Measurements from ENCODE around the gene POC1B.
"Not testable (repeated sequence)": the region's sequence is repeated elsewhere in the genome, so short reads cannot be mapped to it uniquely, and the experiment has no call there.

Gene POC1B

DNA sequence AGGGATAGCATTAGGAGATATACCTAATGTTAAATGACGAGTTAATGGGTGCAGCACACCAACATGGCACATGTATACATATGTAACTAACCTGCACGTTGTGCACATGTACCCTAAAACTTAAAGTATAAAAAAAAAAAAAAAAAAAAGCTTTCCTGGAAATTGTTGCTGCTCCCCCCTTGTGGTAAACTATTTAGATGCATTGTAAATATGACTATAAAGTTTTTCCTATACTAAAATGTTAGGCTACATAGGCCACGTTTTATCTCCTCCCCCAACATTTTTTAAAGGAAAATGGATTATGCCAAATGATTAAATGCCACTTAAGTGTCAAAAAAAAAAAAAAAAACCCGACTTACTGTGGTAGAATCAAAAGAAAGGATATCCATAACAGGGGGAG is 66.6 kb downstream of the POC1B start:
- not testable (repeated sequence) for DNase-seq

GRCh38 chr12:89456565-89456964 is 69.3 kb downstream of the POC1B start:
- no peak for DNase-seq

DNA sequence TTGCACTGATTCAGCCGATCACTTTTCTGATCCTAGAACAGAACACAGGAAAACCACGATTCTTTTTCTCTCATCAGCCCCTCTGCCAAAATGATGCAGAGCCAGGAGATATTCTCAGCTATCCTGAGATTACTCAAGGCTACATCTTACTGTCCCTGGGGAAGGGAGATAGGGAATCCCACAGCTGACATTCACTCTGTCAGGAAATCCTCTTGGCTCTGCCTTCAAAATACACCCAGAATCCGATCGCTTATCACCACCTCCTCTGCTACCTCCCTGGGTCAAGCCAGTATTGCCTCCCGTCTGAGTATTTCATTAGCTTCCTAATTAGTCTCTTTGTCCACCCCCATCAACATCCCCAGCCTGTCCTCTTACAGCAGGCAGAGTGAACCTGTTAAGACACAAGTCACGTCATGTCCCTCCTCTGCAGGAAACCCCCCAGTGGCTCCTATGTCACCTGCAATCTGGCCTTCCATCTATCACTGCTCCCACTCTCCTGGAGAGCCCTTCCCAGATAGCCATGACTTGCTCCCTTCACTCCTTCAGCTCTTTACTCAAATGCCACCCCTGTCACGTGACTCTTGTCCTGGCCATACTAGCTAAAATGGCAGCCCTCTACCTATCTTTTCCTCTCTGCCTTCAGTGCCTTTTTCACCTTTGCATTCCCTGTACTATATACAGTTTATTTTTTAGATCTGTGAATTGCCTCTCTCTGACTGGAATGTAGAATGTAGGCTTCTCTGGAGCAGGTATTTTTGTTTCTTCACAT is 71.6 kb downstream of the POC1B start:
- no peak for DNase-seq

- DNase-seq: no peak
These were observed 72.5 kb downstream of the POC1B start for GRCh38 chr12:89453121-89453978.

DNA sequence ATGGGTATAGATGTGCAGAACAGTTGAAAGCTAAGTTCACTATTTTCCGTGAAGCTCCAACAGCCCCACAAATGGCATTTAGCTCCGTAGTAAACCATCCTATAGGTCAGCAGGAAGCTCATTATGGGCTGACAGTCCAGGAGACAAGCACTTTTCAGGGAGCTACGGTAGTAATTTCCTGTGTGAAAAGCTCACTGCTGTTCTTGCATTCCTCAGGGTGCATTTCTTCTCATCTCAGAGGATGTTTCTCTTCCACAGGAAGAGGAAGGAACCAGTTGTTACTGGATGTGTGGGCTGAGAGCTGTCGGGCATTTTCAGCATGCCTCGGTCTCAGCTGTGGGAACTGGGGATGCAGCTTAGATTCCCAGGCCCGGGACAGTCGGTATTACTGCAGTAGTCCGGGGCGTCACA is 74.0 kb downstream of the POC1B start:
- no peak for DNase-seq

- DNase-seq: no peak
These were observed 74.9 kb downstream of the POC1B start for GRCh38 chr12:89450907-89451306.

DNA sequence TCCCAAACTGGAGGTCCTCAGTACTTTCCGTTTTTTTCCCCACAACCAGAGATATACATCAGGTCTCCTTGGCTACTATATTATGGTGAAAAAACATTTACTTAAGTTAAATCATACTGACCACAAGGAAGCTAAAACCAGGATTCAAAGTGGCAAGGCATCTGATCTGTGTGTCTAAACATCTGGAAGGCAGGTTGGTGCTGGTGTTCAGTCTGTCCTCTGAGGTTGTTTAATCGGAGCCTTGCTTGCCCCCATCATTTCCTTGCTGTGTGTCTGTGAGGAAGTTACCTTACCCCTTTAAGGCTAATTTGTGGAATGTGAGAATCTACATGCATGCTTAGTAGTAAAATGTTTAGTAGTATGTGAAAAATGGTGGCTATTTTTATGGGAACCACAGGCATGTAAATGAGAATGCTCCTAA is 76.9 kb downstream of the POC1B start:
- DNase-seq: no peak

GRCh38 chr12:89448526-89448925 is 77.3 kb downstream of the POC1B start:
- DNase-seq: no peak

DNA sequence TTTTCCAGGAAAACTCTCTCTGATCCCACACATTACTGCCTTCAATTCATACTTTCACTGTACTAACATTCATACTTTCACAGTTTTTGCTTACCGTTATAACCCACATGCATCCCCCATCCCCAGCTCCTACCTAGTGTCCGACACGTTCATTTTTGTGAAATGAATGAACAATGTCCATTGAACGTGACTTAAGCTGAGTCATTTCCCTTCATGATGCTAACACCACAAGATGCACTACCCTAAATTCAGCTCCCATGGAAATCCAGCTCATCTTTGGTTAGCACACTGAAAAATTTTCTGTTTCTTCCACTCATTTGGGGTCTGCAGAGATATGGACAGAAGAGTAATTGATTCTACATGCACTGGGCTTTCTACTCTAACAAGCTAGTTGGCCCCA is 85.9 kb downstream of the POC1B start:
- DNase-seq: no peak

DNA sequence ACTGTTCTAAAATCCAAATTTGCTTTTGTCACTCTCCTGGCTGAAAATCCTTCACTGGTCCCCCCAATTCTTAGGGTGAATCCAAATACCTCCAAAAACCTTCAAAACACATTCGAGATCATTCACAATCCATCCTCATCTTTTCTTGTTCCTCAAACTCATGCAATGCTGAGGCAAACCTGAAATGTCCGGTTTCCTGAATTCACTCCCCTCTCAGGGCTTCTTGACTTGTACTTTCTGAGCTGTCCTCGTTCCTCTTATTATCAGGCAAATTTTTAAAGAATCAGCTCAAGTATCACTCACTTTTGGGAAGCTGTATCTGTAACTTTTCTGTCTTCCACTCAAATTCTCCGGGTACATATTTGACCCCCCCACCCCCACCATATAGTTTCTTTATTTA is 88.6 kb downstream of the POC1B start:
- no peak for DNase-seq

- DNase-seq: no peak
These were observed 89.8 kb downstream of the POC1B start for GRCh38 chr12:89436062-89436461.

DNA sequence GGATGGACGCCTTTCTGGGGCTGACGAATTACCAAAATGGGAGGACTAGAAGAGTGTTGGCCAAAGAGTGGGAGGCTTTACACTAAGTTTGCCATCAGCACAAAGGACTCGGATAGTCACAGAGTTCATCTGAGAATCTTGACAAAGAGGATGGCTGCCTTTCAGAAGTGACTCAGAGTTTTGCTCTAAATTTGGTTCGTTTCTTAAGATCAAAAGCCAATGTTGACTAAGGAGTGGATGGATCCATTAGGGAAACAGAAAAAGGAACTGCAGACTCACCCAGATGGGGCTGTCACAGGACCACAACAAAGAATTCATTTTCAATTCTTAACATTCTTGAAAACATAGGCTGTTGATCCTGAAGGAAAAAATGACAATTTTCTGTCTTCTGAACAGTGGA is 92.2 kb downstream of the POC1B start:
- DNase-seq: no peak

DNA sequence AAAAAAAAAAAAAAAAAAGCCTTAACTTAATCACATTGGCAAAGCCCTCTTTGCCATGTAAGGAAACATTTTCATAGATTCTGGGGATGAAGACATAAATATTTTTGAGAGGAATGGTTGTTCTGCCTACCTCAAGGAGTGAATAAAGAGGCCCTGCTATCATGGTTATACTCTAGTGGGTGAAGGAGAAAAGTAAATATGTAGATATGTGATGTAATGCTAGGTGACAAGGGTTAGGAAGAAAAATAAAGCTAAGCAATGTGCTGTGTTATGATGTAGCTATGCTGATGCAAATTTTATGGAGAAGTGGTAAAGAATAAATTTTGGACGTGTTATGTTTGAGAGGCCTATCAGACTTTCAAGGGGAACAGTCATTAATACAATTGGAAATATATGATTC is 93.5 kb downstream of the POC1B start:
- DNase-seq: no peak

DNA sequence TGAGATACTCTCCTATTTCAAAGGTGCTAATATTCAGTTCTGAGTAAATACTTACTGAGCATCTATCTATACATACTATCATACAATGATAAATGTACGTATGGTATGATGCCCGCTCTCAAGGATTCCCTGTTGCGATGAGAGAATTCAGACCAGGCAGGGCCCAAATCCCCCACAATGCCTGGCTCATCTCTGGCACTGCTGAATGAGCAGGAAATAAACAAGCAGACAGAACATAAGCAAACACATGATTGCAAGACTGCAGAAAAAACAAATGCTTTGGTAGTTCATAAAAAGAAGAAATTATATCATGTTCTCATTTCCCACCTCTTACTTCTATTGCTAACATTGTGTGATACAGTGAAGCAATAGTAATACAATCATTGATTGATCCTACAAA is 96.3 kb downstream of the POC1B start:
- no peak for DNase-seq

DNA sequence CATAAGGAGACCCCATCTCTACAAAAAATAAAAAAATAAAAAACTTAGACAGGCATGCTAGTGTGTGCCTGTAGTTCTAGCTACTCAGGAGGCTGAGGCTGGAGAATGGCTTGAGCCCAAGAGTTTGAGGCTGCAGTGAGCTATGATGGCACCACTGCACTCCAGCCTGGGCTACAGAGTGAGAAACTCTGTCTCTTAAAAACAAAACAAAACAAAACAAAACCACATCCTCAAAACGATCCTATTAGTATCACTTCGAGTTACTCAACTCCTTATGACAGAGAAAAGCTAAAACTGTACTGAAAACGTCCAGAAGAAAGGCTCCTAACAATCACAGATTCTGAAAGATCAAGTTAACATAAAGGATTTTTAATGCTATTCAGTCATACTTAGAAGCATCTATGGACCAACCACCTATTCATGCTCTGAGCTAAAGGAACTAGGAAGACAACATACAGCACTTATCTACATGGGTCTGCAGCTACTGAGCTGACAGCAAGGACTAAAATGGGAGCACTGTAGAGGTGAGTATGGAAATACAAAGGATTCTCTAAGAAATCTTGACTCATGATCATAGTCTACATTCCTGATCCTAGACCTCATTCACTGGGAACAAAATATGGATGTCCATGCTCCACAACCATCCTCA is 98.2 kb downstream of the POC1B start:
- DNase-seq: no peak

DNA sequence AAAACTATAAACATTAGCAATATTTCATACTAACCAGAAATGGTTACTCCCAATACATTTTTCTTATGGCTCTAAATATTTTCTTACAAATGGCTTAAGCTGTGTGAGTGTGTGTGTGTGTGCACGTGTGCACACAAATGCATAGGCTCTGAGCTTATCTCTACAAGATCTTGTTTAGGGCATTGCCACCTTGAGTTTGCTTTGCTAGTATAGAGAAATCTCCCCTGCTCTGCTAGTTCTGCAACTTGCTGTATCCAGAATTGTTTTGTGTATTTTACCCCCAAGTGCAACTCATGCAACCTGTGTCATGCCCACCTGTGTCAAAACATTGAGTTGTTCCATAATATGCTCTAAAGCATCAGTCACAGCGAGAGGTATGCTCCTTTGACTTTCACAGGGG is 101.0 kb downstream of the POC1B start:
- no peak for DNase-seq

GRCh38 chr12:89424389-89424788 is 101.5 kb downstream of the POC1B start:
- no peak for DNase-seq

- DNase-seq: no peak
These were observed 104.6 kb downstream of the POC1B start for GRCh38 chr12:89421092-89421835.

DNA sequence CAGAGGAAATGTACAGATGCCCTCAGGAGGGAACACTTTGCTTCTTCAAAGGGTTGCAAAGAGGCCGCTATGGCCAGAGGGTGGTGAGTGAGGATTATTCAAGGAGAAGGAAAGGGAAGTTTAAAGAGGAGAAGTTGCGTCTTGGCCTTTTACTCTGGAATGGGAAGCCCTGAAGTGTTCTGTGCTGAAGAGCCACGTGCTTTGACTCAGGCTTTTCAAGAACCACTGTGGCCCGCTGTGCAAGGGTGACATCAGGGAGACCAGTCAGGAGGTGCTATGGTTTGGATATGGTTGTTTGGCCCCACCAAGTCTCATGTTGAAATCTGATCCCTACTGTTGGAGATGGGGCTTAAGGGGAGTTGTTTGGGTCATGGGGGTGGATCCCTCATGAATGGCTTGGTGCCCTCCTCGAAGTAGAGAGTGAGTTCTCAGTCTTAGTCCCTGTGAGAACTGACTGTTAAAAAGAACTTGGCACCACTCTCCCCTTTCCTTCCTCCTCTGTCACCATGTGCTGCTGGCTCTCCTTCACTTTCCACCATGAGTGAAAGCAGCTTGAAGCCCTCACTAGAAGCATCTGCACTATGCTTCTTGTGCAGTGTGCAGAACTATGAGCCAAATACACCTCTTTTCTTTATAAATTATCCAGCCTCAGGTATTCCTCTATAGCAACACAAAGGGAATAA is 107.5 kb downstream of the POC1B start:
- DNase-seq: no peak

DNA sequence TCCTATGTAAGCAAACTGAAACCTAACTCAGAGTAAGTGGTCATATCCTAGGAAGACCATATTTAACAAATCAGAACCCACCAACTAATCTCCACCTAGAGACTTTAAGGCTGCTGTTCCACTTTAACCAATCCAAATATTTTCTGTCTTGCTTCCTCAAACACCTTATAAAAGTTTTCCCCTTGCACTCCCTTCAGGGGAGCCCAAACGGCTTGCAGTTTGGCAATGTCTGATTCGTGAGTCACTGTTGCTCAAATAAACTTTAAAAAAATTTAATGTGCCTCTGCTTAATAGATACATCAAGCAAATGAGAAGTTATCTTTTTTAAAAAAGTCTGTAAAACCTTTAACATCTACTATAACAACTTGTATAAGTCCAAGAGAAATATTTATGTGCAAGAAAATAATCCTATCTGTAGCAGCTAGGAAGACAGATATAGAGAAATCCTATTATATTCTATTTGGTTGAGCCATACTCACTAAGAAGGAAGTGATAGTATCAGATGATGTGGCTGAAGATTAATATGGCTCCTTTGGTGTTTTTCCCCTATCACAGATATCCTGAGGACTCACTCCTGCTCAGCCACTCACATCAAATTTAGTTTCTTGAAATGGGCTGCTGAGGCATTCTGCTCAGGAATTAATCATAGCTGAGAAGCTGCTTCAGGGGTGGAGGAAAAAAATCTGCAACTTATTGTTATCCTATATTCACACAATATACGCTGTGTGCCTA is 108.4 kb downstream of the POC1B start:
- no peak for DNase-seq

- DNase-seq: no peak
These were observed 109.6 kb downstream of the POC1B start for GRCh38 chr12:89416049-89416792.
